K562 (cell line): ENCODE results near the gene CACNA1C. TPM values are rescaled to one million over a fixed set of nuclear protein-coding genes. Genes with fewer than 3 reads are reported as not detected.

Source experiments
- ATAC-seq: fragments of 200-7000 bp; cut with Tn5 transposase; 3 replicates; pipeline ENCODE4 v1.9.1; 2020; ENCODE audit warnings: moderate library complexity
- BruUV-seq: library from RNA; stranded (reverse); fragments of 400-500 nt; replicated peaks from 2 replicates; lab custom pipeline; 2021; lab: Mats Ljungman, UMichigan
- CTCF ChIA-PET: fragments of 300-600 bp; formaldehyde crosslinking; extraction: SDS; loops from one replicate; lab custom pipeline; 2021; ENCODE audit warnings: low intra/inter-chr PET ratio; lab: Yijun Ruan, JAX
- POLR2A ChIA-PET: fragments of 300-600, 350-650 bp; sonication (Branson Sonifier 250); formaldehyde crosslinking; extraction: SDS; loops from one replicate; lab custom pipeline; 2021; ENCODE audit warnings: antibody characterized with exemption, inconsistent platforms; lab: Yijun Ruan, JAX
- DNase-seq, 4 experiments: peaks; one replicate each; pipeline versions ENCODE4 v3.0.0 to v3.0.0-alpha.2; 2011 to 2018; ENCODE audit warnings: low spot score in 3 of 4, mixed read lengths in 3 of 4; ENCODE audit errors: extremely low read depth in 1 of 4
- FAIRE-seq: peaks from 2 replicates; lab custom pipeline; 2011; peaks lifted over from hg19 to GRCh38; lab: Jason Lieb, UNC
- H2AFZ ChIP-seq: 2 replicates; pipeline ENCODE4 v1.6.0; 2011; ENCODE audit warnings: low read depth, low read length, control low read depth, inconsistent platforms
- H3K27ac ChIP-seq: fragments of 200-600 bp; 3 replicates; pipeline ENCODE4 v1.8.0; 2011; ENCODE audit warnings: low read depth, mild to moderate bottlenecking, control low read depth, inconsistent platforms, low read length, moderate library complexity, mixed read lengths; ENCODE audit errors: extremely low read depth
- H3K27me3 ChIP-seq, 2 experiments: fragments of 300-600 bp in 1 of 2; 2 replicates in 1 of 2; 3 replicates in 1 of 2; pipeline versions ENCODE4 v1.6.0 to v1.8.0; 2011; ENCODE audit warnings: inconsistent platforms in 2 of 2, low read length in 2 of 2, mild to moderate bottlenecking in 1 of 2, mixed read lengths in 1 of 2, moderate library complexity in 1 of 2; ENCODE audit not compliant: control insufficient read depth in 2 of 2, insufficient read depth in 2 of 2
- H3K36me3 ChIP-seq: fragments of 300-600 bp; 3 replicates; pipeline ENCODE4 v1.8.0; 2011; ENCODE audit warnings: mild to moderate bottlenecking, low read length, inconsistent platforms; ENCODE audit not compliant: control insufficient read depth, insufficient read depth
- H3K4me1 ChIP-seq, 2 experiments: fragments of 200-600 bp in 1 of 2; replicated peaks in 1 of 2; 2 replicates in 1 of 2; 3 replicates in 1 of 2; pipeline versions ENCODE4 v1.5.1 to v1.8.0; 2011; ENCODE audit warnings: inconsistent platforms in 2 of 2, low read length in 2 of 2, mild to moderate bottlenecking in 1 of 2, mixed read lengths in 1 of 2, moderate library complexity in 1 of 2; ENCODE audit not compliant: control insufficient read depth in 2 of 2, insufficient read depth in 2 of 2
- H3K4me2 ChIP-seq: 2 replicates; pipeline ENCODE4 v1.6.1; 2011; ENCODE audit warnings: low read length, control low read depth, inconsistent platforms, mixed read lengths; ENCODE audit not compliant: insufficient read depth
- H3K4me3 ChIP-seq: fragments of 200-600 bp; sonication (generic), shearing (Covaris generic); 2 replicates; pipeline ENCODE4 v1.5.1; 2016; ENCODE audit warnings: control low read depth, inconsistent platforms
- H3K79me2 ChIP-seq: fragments of 200-600 bp; 3 replicates; pipeline ENCODE4 v1.8.0; 2011; ENCODE audit warnings: low read length, inconsistent platforms; ENCODE audit not compliant: control insufficient read depth, insufficient read depth
- H3K9ac ChIP-seq, 2 experiments: 2 replicates each; pipeline versions ENCODE4 v1.6.0 to v1.6.1; 2011; ENCODE audit warnings: low read depth in 2 of 2, low read length in 2 of 2, control low read depth in 1 of 2, inconsistent platforms in 1 of 2, mild to moderate bottlenecking in 1 of 2, mixed read lengths in 1 of 2; ENCODE audit not compliant: insufficient read depth in 1 of 2
- H3K9me1 ChIP-seq: one replicate; pipeline ENCODE4 v1.6.0; 2011; ENCODE audit warnings: inconsistent platforms, mild to moderate bottlenecking, low read length, moderate library complexity; ENCODE audit not compliant: control insufficient read depth, insufficient read depth
- H3K9me3 ChIP-seq: replicated peaks from 2 replicates; pipeline ENCODE4 v1.5.1; 2011; ENCODE audit warnings: low read depth, low read length, inconsistent platforms; ENCODE audit not compliant: control insufficient read depth, insufficient read depth
- H4K20me1 ChIP-seq: replicated peaks from 2 replicates; pipeline ENCODE4 v1.6.1; 2011; ENCODE audit warnings: low read length, inconsistent platforms, mixed read lengths; ENCODE audit not compliant: control insufficient read depth, insufficient read depth
- CSDE1 ChIP-seq, 2 experiments: fragments of 450-650 bp; IDR thresholded peaks; 2 replicates each; pipeline ENCODE4 v1.6.1; 2016; ENCODE audit warnings: mild to moderate bottlenecking in 1 of 2
- TAL1 ChIP-seq: fragments of 450-650 bp; IDR thresholded peaks from 2 replicates; pipeline ENCODE4 v1.6.1; 2016; ENCODE audit warnings: mild to moderate bottlenecking
- ZNF134 ChIP-seq: fragments of 250-450 bp; sonication (Bioruptor Pico); conservative IDR thresholded peaks from 2 replicates; pipeline ENCODE4 v1.4.0; 2020
- ZNF436 ChIP-seq: fragments of 250-450, 450-650 bp; sonication (Bioruptor Pico); formaldehyde crosslinking; IDR thresholded peaks from 2 replicates; pipeline ENCODE4 v1.7.0; 2020; ENCODE audit warnings: mild to moderate bottlenecking
- ZNF778 ChIP-seq: fragments of 450-650 bp; formaldehyde crosslinking; IDR thresholded peaks from 2 replicates; pipeline ENCODE4 v1.4.0; 2020; ENCODE audit warnings: mild to moderate bottlenecking, moderate library complexity
- WGBS: fragments of 100-300 bp; shearing (Covaris generic); methylation state at CpG from one replicate; pipeline ENCODE4 v1.1.6; 2016; ENCODE audit warnings: low coverage, mixed read lengths; ENCODE audit not compliant: insufficient coverage; ENCODE audit errors: missing lambda C conversion rate; 5-methylcytosine and 5-hydroxymethylcytosine counted together
- in situ Hi-C: fragments of 300-500 bp; cut with MboI; formaldehyde crosslinking; loops from 4 replicates; pipeline ENCODE4 v1.15.0; 2018; ENCODE audit warnings: inconsistent platforms, mixed read lengths
- intact Hi-C: fragments of 100-400 bp; cut with micrococcal nuclease; formaldehyde crosslinking; loops from 2 replicates; pipeline ENCODE4 v1.14.2; 2022
- polyA plus RNA-seq, 8 experiments: library from polyadenylated mRNA; depleted of rRNA in 4 of 8; stranded (reverse) in 5 of 8; unstranded in 3 of 8; fragments of >200 nt; fragmentation: Nextera tagmentation in 2 of 8; fragmentation: Illumina TruSeq in 1 of 8; extraction: Ambion mirVana in 2 of 8; extraction: Trizol in 1 of 8; gene quantifications; 2 replicates each; pipeline versions ENCODE4 v1.2.1 to v1.2.3, GENCODE V29; 2011 to 2014; ENCODE audit warnings: inconsistent platforms in 1 of 8, missing spikeins in 1 of 8
- total RNA-seq, 7 experiments: library from RNA; depleted of rRNA in 6 of 7; stranded (reverse); fragments of >200 nt in 6 of 7; fragmentation: Illumina TruSeq in 2 of 7; extraction: Trizol in 2 of 7; gene quantifications; 2 replicates each; pipeline versions ENCODE4 v1.2.1 to v1.2.3, GENCODE V29; 2011 to 2021; ENCODE audit warnings: low replicate concordance in 1 of 7
- TF ChIP-seq, protein P1 (sequence below): fragments of 200-800 bp; sonication (Bioruptor generic); IDR thresholded peaks from 2 replicates; pipeline ENCODE4 v1.6.1; 2016; ENCODE audit warnings: missing genetic modification characterization, missing compliant biosample characterization

Gene CACNA1C
- total and polyA plus RNA-seq, 9 of the 15 experiments (the other 6 are each of a cell fraction or from before 2014, with no cell fraction given): not detected

DNA sequence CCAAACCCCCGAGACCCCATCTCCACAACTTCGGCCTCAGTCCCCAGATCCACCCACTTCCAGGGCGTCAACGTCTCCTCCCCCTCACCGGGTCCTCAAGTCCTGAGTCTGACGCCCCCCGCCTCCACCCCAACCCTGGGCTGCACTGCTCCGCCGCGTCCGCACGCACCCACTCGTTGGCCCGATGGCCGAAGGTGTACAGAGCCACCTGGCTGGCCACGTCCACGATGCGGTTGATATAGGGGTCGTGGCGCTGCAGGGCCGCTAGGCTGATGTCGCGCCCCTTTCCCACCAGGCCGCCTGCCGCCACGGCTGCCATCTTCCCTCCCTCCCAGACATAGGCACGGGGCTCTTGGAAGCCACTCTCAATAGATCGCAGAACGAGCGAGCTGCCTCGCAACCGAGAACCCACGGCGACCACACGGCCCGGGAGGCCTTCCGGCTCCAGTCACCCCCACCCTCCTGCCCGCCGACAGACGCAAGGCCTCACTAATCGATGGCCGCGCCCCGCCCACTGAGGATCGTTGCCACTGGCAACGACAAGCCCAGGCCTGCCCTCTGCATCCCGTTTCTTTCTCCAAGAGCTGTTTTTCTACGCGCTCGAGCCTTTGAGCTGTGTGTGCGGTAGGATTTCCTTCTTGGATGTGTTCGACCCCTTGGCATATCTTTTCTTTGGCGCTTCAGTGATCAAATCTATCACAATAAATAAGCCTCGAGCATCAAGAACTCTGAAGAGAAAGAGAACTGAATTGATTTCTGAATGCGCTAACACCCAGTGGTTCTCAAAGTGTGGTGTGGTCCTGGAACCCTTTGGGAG is 48.5 kb upstream of the CACNA1C start, which contains the start of gene DCP1B (continued):
- TF ChIP-seq CSDE1 (IDR thresholded peaks at IDR 0.05) (peak in 1 of 2 experiments; percentile 80; a peak in 2 of 4 replicates), TAL1 (no peak)

DNA sequence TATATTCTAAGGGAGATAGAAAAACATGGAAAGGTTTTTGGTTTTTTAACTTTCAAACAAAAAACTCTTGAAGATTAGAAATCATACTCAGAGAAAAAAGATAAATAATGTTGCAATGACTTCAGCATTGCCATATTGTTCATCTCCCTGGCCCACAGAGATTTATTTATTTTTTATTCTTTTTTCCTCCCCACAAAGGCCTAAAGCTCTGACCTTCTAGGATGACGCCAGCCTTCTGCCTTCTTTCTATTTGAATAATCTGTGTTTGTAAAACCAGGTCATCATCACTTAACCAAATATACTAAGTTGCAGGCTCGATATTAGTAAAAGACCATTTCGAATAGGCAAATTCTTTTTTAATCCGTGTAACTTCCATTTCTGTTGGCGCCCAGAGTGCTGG is 44.1 kb upstream of the CACNA1C start:
- 1% methylated on average over 5 of the region's 5 CpGs for WGBS
- intact Hi-C loops: no loop called here
- H3K4me1 ChIP-seq: peaks cover 0 to 3% of the 10 kb centered on the region in 2 experiments; a peak in 1 of 5 replicates

More for the DNA sequence above, 44.1 kb upstream of the CACNA1C start:
- Histone ChIP-seq H4K20me1 (no peaks in the 10 kb centered on the region), H3K27ac (no peak overlapping the region), H3K4me2 (no peak overlapping the region), H3K27me3 (no peaks in the 10 kb centered on the region; a peak in 1 of 5 replicates), H3K79me2 (peaks cover 4% of the 10 kb centered on the region; the same call in 2 of the 3 replicates), H3K9me3 (no peaks in the 10 kb centered on the region), H3K9ac (no peak overlapping the region), H3K4me3 (no peak overlapping the region), H2AFZ (no peak overlapping the region), H3K9me1 (no peaks in the 10 kb centered on the region), H3K36me3 (no peaks in the 10 kb centered on the region)
- ChIA-PET CTCF (no interaction called here), POLR2A (no interaction called here)
- ATAC-seq (no peak), DNase-seq (no peak), FAIRE-seq (no peak)
- in situ Hi-C loops: no loop called here
- TF ChIP-seq ZNF436 (CRISPR knock-in tag): no peak
- TF ChIP-seq, protein P1, sequence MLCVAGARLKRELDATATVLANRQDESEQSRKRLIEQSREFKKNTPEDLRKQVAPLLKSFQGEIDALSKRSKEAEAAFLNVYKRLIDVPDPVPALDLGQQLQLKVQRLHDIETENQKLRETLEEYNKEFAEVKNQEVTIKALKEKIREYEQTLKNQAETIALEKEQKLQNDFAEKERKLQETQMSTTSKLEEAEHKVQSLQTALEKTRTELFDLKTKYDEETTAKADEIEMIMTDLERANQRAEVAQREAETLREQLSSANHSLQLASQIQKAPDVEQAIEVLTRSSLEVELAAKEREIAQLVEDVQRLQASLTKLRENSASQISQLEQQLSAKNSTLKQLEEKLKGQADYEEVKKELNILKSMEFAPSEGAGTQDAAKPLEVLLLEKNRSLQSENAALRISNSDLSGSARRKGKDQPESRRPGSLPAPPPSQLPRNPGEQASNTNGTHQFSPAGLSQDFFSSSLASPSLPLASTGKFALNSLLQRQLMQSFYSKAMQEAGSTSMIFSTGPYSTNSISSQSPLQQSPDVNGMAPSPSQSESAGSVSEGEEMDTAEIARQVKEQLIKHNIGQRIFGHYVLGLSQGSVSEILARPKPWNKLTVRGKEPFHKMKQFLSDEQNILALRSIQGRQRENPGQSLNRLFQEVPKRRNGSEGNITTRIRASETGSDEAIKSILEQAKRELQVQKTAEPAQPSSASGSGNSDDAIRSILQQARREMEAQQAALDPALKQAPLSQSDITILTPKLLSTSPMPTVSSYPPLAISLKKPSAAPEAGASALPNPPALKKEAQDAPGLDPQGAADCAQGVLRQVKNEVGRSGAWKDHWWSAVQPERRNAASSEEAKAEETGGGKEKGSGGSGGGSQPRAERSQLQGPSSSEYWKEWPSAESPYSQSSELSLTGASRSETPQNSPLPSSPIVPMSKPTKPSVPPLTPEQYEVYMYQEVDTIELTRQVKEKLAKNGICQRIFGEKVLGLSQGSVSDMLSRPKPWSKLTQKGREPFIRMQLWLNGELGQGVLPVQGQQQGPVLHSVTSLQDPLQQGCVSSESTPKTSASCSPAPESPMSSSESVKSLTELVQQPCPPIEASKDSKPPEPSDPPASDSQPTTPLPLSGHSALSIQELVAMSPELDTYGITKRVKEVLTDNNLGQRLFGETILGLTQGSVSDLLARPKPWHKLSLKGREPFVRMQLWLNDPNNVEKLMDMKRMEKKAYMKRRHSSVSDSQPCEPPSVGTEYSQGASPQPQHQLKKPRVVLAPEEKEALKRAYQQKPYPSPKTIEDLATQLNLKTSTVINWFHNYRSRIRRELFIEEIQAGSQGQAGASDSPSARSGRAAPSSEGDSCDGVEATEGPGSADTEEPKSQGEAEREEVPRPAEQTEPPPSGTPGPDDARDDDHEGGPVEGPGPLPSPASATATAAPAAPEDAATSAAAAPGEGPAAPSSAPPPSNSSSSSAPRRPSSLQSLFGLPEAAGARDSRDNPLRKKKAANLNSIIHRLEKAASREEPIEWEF: no peak
- TF ChIP-seq ZNF134: no peak
- TF ChIP-seq ZNF778 (CRISPR knock-in tag): no peak
- no TSS peak for BruUV-seq
